Vagina (tissue), 2 donors: ENCODE data around the gene SLC25A40. TPM values are rescaled to one million over a fixed set of nuclear protein-coding genes. Genes with fewer than 3 reads are reported as not detected.

Experiments used
- DNase-seq, 2 donors: peaks; one replicate each; pipeline ENCODE4 v3.0.0-alpha.2; 2017; ENCODE audit errors: extremely low spot score in 2 of 2
- H3K27ac ChIP-seq: fragments of 200-600 bp; sonication (generic); one replicate; pipeline ENCODE4 v1.5.1; 2019
- H3K27me3 ChIP-seq: fragments of 200-600 bp; sonication (generic); one replicate; pipeline ENCODE4 v1.5.1; 2019
- H3K36me3 ChIP-seq, 2 donors: fragments of 200-600 bp; sonication (generic); one replicate each; pipeline ENCODE4 v1.5.1; 2017 to 2019
- H3K4me1 ChIP-seq: fragments of 200-600 bp; sonication (generic); one replicate; pipeline ENCODE4 v1.5.1; 2019
- H3K4me3 ChIP-seq, 2 donors: fragments of 200-600 bp; sonication (generic); 1 replicate in 1 of 2; 2 replicates in 1 of 2; pipeline ENCODE4 v1.5.1; 2016 to 2019
- H3K9me3 ChIP-seq: fragments of 200-600 bp; sonication (generic); one replicate; pipeline ENCODE4 v1.5.1; 2019
- POLR2A ChIP-seq, 2 donors: fragments of 450-650 bp; IDR thresholded peaks; one replicate each; pipeline ENCODE4 v1.6.1; 2017; ENCODE audit warnings: antibody characterized with exemption in 2 of 2, mild to moderate bottlenecking in 2 of 2, moderate library complexity in 2 of 2
- POLR2AphosphoS5 ChIP-seq, 2 donors: sonication (generic); formaldehyde crosslinking; IDR thresholded peaks; one replicate each; pipeline ENCODE4 v1.9.0; 2017; ENCODE audit warnings: antibody characterized with exemption in 2 of 2, mild to moderate bottlenecking in 2 of 2, low read depth in 1 of 2; ENCODE audit not compliant: insufficient read depth in 1 of 2
- intact Hi-C: fragments of 100-400 bp; cut with DNase I; formaldehyde crosslinking; loops from one replicate; pipeline ENCODE4 v1.15.1; 2023
- total RNA-seq: library from RNA; depleted of rRNA; stranded (reverse); fragments of >200 nt; gene quantifications from one replicate; pipeline ENCODE4 v1.2.3, GENCODE V29; 2016
- TF ChIP-seq, protein P1 (sequence below), 3 experiments: fragments of 450-650 bp in 2 of 3; fragments of 200-600 bp in 1 of 3; sonication (generic) in 1 of 3; IDR thresholded peaks; one replicate each; pipeline ENCODE4 v1.5.1; 2017 to 2019; ENCODE audit warnings: antibody characterized with exemption in 3 of 3, mild to moderate bottlenecking in 2 of 3, moderate library complexity in 2 of 3

SLC25A40 gene
- total RNA-seq, 1 donor from 2014 or later: 30.0 TPM

DNA sequence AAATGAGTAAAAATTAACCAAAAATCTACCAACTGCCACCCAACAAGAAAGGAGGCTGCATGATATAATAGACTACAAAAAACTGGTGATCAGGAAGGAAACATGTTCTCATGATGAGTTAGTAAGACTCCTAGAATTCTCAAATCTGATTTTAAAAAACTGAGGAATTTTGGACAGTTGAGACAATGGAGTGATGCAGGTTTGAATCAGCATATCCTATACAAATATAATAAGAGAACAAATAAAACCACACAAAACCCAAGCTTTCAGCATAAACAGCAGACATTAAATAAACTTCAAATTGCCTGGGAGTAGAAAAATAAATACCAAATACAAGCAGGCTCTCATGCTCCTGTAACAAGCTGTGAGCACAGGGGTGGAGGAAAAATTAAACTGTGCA, 57.8 kb downstream of the SLC25A40 start:
- Histone ChIP-seq H3K4me1 (no peaks in the 10 kb centered on the region), H3K27me3 (no peaks in the 10 kb centered on the region), H3K36me3 (no peaks in the 10 kb centered on the region), H3K27ac (no peak overlapping the region), H3K9me3 (no peaks in the 10 kb centered on the region), H3K4me3 (no peak overlapping the region)
- intact Hi-C loops: no loop called here
- no peak for TF ChIP-seq POLR2AphosphoS5 (IDR thresholded peaks at IDR 0.05; ENCODE audit: insufficient read depth in 1 of 2, low read depth in 1 of 2)
- TF ChIP-seq, protein P1, sequence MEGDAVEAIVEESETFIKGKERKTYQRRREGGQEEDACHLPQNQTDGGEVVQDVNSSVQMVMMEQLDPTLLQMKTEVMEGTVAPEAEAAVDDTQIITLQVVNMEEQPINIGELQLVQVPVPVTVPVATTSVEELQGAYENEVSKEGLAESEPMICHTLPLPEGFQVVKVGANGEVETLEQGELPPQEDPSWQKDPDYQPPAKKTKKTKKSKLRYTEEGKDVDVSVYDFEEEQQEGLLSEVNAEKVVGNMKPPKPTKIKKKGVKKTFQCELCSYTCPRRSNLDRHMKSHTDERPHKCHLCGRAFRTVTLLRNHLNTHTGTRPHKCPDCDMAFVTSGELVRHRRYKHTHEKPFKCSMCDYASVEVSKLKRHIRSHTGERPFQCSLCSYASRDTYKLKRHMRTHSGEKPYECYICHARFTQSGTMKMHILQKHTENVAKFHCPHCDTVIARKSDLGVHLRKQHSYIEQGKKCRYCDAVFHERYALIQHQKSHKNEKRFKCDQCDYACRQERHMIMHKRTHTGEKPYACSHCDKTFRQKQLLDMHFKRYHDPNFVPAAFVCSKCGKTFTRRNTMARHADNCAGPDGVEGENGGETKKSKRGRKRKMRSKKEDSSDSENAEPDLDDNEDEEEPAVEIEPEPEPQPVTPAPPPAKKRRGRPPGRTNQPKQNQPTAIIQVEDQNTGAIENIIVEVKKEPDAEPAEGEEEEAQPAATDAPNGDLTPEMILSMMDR (IDR thresholded peaks at IDR 0.05): no peak
- TF ChIP-seq POLR2A (IDR thresholded peaks at IDR 0.05): no peak
- no peak for DNase-seq

GRCh38 chr7:87816389-87816788, 59.8 kb downstream of the SLC25A40 start:
- no peaks in the 10 kb centered on the region for H3K36me3 ChIP-seq
- no peak overlapping the region for H3K27ac ChIP-seq
- H3K4me3 ChIP-seq: no peak overlapping the region
- no peak for DNase-seq
- no peaks in the 10 kb centered on the region for H3K27me3 ChIP-seq
- intact Hi-C loops: no loop called here
- H3K9me3 ChIP-seq: no peaks in the 10 kb centered on the region
- TF ChIP-seq POLR2A (IDR thresholded peaks at IDR 0.05) (no peak), POLR2AphosphoS5 (IDR thresholded peaks at IDR 0.05; ENCODE audit: insufficient read depth in 1 of 2, low read depth in 1 of 2) (no peak)
- TF ChIP-seq, protein P1 (IDR thresholded peaks at IDR 0.05): no peak
- no peaks in the 10 kb centered on the region for H3K4me1 ChIP-seq

DNA sequence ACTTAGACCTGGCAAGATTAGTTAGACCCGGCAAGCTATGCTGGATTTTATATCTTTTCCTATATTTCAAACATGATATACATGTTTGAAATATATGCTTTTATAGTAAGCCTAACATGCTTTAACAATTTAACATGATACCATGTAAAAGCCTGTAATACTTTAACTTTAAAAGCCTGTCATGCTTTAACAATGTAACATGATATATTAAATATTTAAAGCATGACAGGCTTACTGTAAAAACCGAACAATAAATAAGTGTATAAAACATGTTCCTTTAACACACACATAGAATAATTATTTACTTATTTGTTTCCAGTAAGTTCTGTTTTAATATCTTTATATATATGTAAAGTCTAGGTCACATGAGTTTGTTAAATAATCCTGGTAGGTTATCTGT, 65.4 kb downstream of the SLC25A40 start:
- Histone ChIP-seq H3K9me3 (no peaks in the 10 kb centered on the region), H3K36me3 (no peaks in the 10 kb centered on the region), H3K4me3 (no peak overlapping the region), H3K27me3 (no peaks in the 10 kb centered on the region), H3K4me1 (no peaks in the 10 kb centered on the region), H3K27ac (no peak overlapping the region)
- intact Hi-C loops: no loop called here
- no peak for TF ChIP-seq POLR2AphosphoS5 (IDR thresholded peaks at IDR 0.05; ENCODE audit: insufficient read depth in 1 of 2, low read depth in 1 of 2)
- TF ChIP-seq, protein P1 (IDR thresholded peaks at IDR 0.05): no peak
- no peak for TF ChIP-seq POLR2A (IDR thresholded peaks at IDR 0.05)
- DNase-seq: no peak

GRCh38 chr7:87810130-87810529, 66.0 kb downstream of the SLC25A40 start:
- H3K4me1 ChIP-seq: no peaks in the 10 kb centered on the region
- no peak overlapping the region for H3K27ac ChIP-seq
- DNase-seq: no peak
- H3K4me3 ChIP-seq: no peak overlapping the region
- no peaks in the 10 kb centered on the region for H3K27me3 ChIP-seq
- H3K9me3 ChIP-seq: no peaks in the 10 kb centered on the region
- intact Hi-C loops: no loop called here
- no peaks in the 10 kb centered on the region for H3K36me3 ChIP-seq
- TF ChIP-seq POLR2A (IDR thresholded peaks at IDR 0.05) (no peak), POLR2AphosphoS5 (IDR thresholded peaks at IDR 0.05; ENCODE audit: insufficient read depth in 1 of 2, low read depth in 1 of 2) (no peak)
- TF ChIP-seq, protein P1 (IDR thresholded peaks at IDR 0.05): no peak

DNA sequence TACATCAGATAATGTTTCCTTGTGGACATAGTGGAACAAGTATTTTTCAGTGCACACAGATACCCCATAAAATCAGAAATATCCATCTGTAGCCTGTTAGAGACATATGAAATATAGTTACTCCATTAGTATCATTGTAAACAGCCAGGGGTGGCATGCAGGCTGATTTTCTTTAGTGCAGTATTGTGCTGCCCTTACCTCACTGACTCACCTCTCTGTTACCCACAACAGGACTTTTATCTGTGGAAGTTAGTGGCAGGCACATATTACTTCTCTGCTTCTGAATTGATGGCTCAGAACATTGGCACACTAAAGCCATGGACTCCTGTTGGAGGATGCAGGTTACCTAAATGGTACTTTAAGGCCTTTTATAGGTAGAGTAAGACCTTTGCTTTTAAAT, 70.0 kb downstream of the SLC25A40 start:
- no peak overlapping the region for H3K4me3 ChIP-seq
- H3K27ac ChIP-seq: no peak overlapping the region
- TF ChIP-seq, protein P1 (IDR thresholded peaks at IDR 0.05): no peak
- no peak for TF ChIP-seq POLR2A (IDR thresholded peaks at IDR 0.05)
- TF ChIP-seq POLR2AphosphoS5 (IDR thresholded peaks at IDR 0.05; ENCODE audit: insufficient read depth in 1 of 2, low read depth in 1 of 2): no peak
- no peaks in the 10 kb centered on the region for H3K9me3 ChIP-seq
- H3K36me3 ChIP-seq: no peaks in the 10 kb centered on the region
- no peak for DNase-seq
- no peaks in the 10 kb centered on the region for H3K27me3 ChIP-seq
- H3K4me1 ChIP-seq: no peaks in the 10 kb centered on the region
- intact Hi-C loops: no loop called here
